ENCODE measurements around the gene DSCAML1.

GRCh38 chr11:117563556-117563955, 233.5 kb downstream of the DSCAML1 start:
- TF ChIP-seq CTCF (conservative IDR thresholded peaks at IDR 0.05; ENCODE audit: low read length) (no peak), EZH2phosphoT487 (IDR thresholded peaks at IDR 0.05; ENCODE audit: borderline replicate concordance, low read depth, low read length) (no peak)

Data from OCI-LY7 (cell line).